ENCODE data around the gene CETN3.
"Not testable (repeated sequence)": the region's sequence is repeated elsewhere in the genome, so short reads cannot be mapped to it uniquely, and the experiment has no call there.

The CETN3 gene

GRCh38 chr5:90367879-90368278 lies 41.7 kb downstream of the CETN3 start:
- no peak for DNase-seq (ENCODE audit: insufficient read length, low spot score)
- FAIRE-seq: no peak

GRCh38 chr5:90366948-90367347 lies 42.6 kb downstream of the CETN3 start:
- no peak for TF ChIP-seq POLR2A (IDR thresholded peaks at IDR 0.05; ENCODE audit: low read depth, low read length)
- FAIRE-seq (no peak), DNase-seq (ENCODE audit: insufficient read length, low spot score) (no peak)

More at GRCh38 chr5:90367879-90368278, 41.7 kb downstream of the CETN3 start:
- TF ChIP-seq POLR2A (IDR thresholded peaks at IDR 0.05; ENCODE audit: low read depth, low read length): no peak

- no peak for TF ChIP-seq POLR2A (IDR thresholded peaks at IDR 0.05; ENCODE audit: low read depth, low read length)
- DNase-seq (ENCODE audit: insufficient read length, low spot score) (no peak), FAIRE-seq (no peak)
Observed at GRCh38 chr5:90365328-90365727, 44.2 kb downstream of the CETN3 start.

- TF ChIP-seq POLR2A (IDR thresholded peaks at IDR 0.05; ENCODE audit: low read depth, low read length): no peak
- DNase-seq (ENCODE audit: insufficient read length, low spot score) (no peak), FAIRE-seq (no peak)
Observed at GRCh38 chr5:90359073-90359920, 50.3 kb downstream of the CETN3 start.

GRCh38 chr5:90356622-90357021 lies 52.9 kb downstream of the CETN3 start:
- TF ChIP-seq POLR2A (IDR thresholded peaks at IDR 0.05; ENCODE audit: low read depth, low read length): no peak
- FAIRE-seq (peak; percentile 23), DNase-seq (ENCODE audit: insufficient read length, low spot score) (no peak)

- FAIRE-seq: no peak
- no peak for DNase-seq (ENCODE audit: insufficient read length, low spot score)
- no peak for TF ChIP-seq POLR2A (IDR thresholded peaks at IDR 0.05; ENCODE audit: low read depth, low read length)
Observed at GRCh38 chr5:90356176-90356575, 53.4 kb downstream of the CETN3 start.

- DNase-seq (ENCODE audit: insufficient read length, low spot score) (no peak), FAIRE-seq (no peak)
- no peak for TF ChIP-seq POLR2A (IDR thresholded peaks at IDR 0.05; ENCODE audit: low read depth, low read length)
Observed at GRCh38 chr5:90355635-90356034, 53.9 kb downstream of the CETN3 start.

- FAIRE-seq: no peak
- TF ChIP-seq POLR2A (IDR thresholded peaks at IDR 0.05; ENCODE audit: low read depth, low read length): no peak
- no peak for DNase-seq (ENCODE audit: insufficient read length, low spot score)
Observed at GRCh38 chr5:90353254-90353653, 56.3 kb downstream of the CETN3 start.

GRCh38 chr5:90351101-90351500 lies 58.5 kb downstream of the CETN3 start:
- DNase-seq (ENCODE audit: insufficient read length, low spot score): no peak
- no peak for TF ChIP-seq POLR2A (IDR thresholded peaks at IDR 0.05; ENCODE audit: low read depth, low read length)
- FAIRE-seq: no peak

GRCh38 chr5:90347462-90347861 lies 62.1 kb downstream of the CETN3 start:
- no peak for TF ChIP-seq POLR2A (IDR thresholded peaks at IDR 0.05; ENCODE audit: low read depth, low read length)
- FAIRE-seq: no peak
- DNase-seq (ENCODE audit: insufficient read length, low spot score): no peak

- no peak for FAIRE-seq
- TF ChIP-seq POLR2A (IDR thresholded peaks at IDR 0.05; ENCODE audit: low read depth, low read length): no peak
- DNase-seq (ENCODE audit: insufficient read length, low spot score): no peak
Observed at GRCh38 chr5:90345684-90346083, 63.9 kb downstream of the CETN3 start.

- TF ChIP-seq POLR2A (IDR thresholded peaks at IDR 0.05; ENCODE audit: low read depth, low read length): no peak
- no peak for FAIRE-seq
- no peak for DNase-seq (ENCODE audit: insufficient read length, low spot score)
Observed at GRCh38 chr5:90344689-90345088, 64.9 kb downstream of the CETN3 start.

- not testable (repeated sequence) for FAIRE-seq; DNase-seq (ENCODE audit: insufficient read length, low spot score)
Observed at GRCh38 chr5:90343731-90344130, 65.8 kb downstream of the CETN3 start.

GRCh38 chr5:90342576-90342975 lies 67.0 kb downstream of the CETN3 start:
- no peak for FAIRE-seq
- no peak for TF ChIP-seq POLR2A (IDR thresholded peaks at IDR 0.05; ENCODE audit: low read depth, low read length)

More at GRCh38 chr5:90342576-90342975, 67.0 kb downstream of the CETN3 start:
- DNase-seq (ENCODE audit: insufficient read length, low spot score): no peak
